HL-60 (cell line): ENCODE data around the gene STARD3NL.

Source experiments
- DNase-seq, 2 experiments: peaks; one replicate each; pipeline ENCODE4 v3.0.0-alpha.2; 2010 to 2020; ENCODE audit warnings: low read depth in 1 of 2, low spot score in 1 of 2
- H3K27ac ChIP-seq: fragments of 250-450 bp; sonication (Bioruptor Pico); replicated peaks from 2 replicates; pipeline ENCODE4 v1.5.1; 2020; ENCODE audit warnings: mild to moderate bottlenecking, moderate library complexity
- H3K27me3 ChIP-seq: fragments of 250-450 bp; sonication (Bioruptor Pico); 2 replicates; pipeline ENCODE4 v1.5.1; 2021; ENCODE audit warnings: mild to moderate bottlenecking, moderate library complexity; ENCODE audit not compliant: insufficient read depth, poor library complexity, severe bottlenecking
- H3K4me3 ChIP-seq: replicated peaks from 2 replicates; pipeline ENCODE4 v1.5.1; 2011; ENCODE audit warnings: mild to moderate bottlenecking, control low read depth, low read length; ENCODE audit not compliant: insufficient read depth
- CTCF ChIP-seq: IDR thresholded peaks from one replicate; pipeline ENCODE4 v1.5.1; 2011; ENCODE audit warnings: low read length, control low read depth, inconsistent platforms; ENCODE audit not compliant: insufficient read depth
- GABPA ChIP-seq: IDR thresholded peaks from 2 replicates; pipeline ENCODE4 v1.6.1; 2012; ENCODE audit warnings: low read depth
- POLR2AphosphoS5 ChIP-seq: IDR thresholded peaks from 2 replicates; pipeline ENCODE4 v1.6.1; 2012; ENCODE audit warnings: low read depth
- REST ChIP-seq: IDR thresholded peaks from 2 replicates; pipeline ENCODE4 v1.6.1; 2012; ENCODE audit warnings: low read depth; ENCODE audit not compliant: insufficient replicate concordance
- SPI1 ChIP-seq: IDR thresholded peaks from 2 replicates; pipeline ENCODE4 v1.6.1; 2012; ENCODE audit warnings: low read depth, mild to moderate bottlenecking, borderline replicate concordance

STARD3NL gene

GRCh38 chr7:38207843-38208242, 29.8 kb downstream of the STARD3NL start:
- TF ChIP-seq REST (no peak), SPI1 (no peak), POLR2AphosphoS5 (no peak), CTCF (no peak), GABPA (no peak)
- Histone ChIP-seq H3K4me3 (no peak overlapping the region), H3K27ac (no peak overlapping the region), H3K27me3 (no peaks in the 10 kb centered on the region)
- DNase-seq, result no peak

GRCh38 chr7:38211486-38211885, 33.4 kb downstream of the STARD3NL start:
- Histone ChIP-seq H3K27ac (no peak overlapping the region), H3K27me3 (no peaks in the 10 kb centered on the region), H3K4me3 (no peak overlapping the region)
- no peak for DNase-seq
- no peak for TF ChIP-seq CTCF
- TF ChIP-seq REST, result no peak
- no peak for TF ChIP-seq POLR2AphosphoS5
- TF ChIP-seq GABPA, result no peak
- no peak for TF ChIP-seq SPI1

- Histone ChIP-seq H3K27me3 (no peaks in the 10 kb centered on the region), H3K4me3 (no peak overlapping the region), H3K27ac (no peak overlapping the region)
- TF ChIP-seq SPI1 (no peak), REST (no peak), CTCF (no peak), GABPA (no peak), POLR2AphosphoS5 (no peak)
- no peak for DNase-seq
Observed at GRCh38 chr7:38211940-38212339, 33.9 kb downstream of the STARD3NL start.
